ENCODE measurements around the gene SNX25. TPM values are rescaled to one million over a fixed set of nuclear protein-coding genes. Genes with fewer than 3 reads are reported as not detected.
"Not testable (repeated sequence)": the region's sequence is repeated elsewhere in the genome, so short reads cannot be mapped to it uniquely, and the experiment has no call there.

SNX25 gene
- total RNA-seq, 1 donor from 2014 or later, result 17.3 TPM

GRCh38 chr4:185298728-185299430 is 89.5 kb downstream of the SNX25 start:
- no peak for DNase-seq (ENCODE audit: extremely low read depth, low read depth, low spot score)

- no peak for DNase-seq (ENCODE audit: extremely low read depth, low read depth, low spot score)
These were observed 95.1 kb downstream of the SNX25 start for GRCh38 chr4:185304541-185304940.

- no peak for DNase-seq (ENCODE audit: extremely low read depth, low read depth, low spot score)
These were observed 95.7 kb downstream of the SNX25 start for GRCh38 chr4:185304944-185305690.

- DNase-seq (ENCODE audit: extremely low read depth, low read depth, low spot score), result no peak
These were observed 96.6 kb downstream of the SNX25 start for GRCh38 chr4:185305979-185306442.

- no peak for DNase-seq (ENCODE audit: extremely low read depth, low read depth, low spot score)
These were observed 97.9 kb downstream of the SNX25 start for GRCh38 chr4:185307136-185307950.

- DNase-seq (ENCODE audit: extremely low read depth, low read depth, low spot score), result no peak
These were observed 100.4 kb downstream of the SNX25 start for GRCh38 chr4:185309770-185310169.

GRCh38 chr4:185311113-185311888 is 101.9 kb downstream of the SNX25 start:
- DNase-seq (ENCODE audit: extremely low read depth, low read depth, low spot score), result no peak

- no peak for DNase-seq (ENCODE audit: extremely low read depth, low read depth, low spot score)
These were observed 103.3 kb downstream of the SNX25 start for GRCh38 chr4:185312699-185313098.

GRCh38 chr4:185317462-185317861 is 108.1 kb downstream of the SNX25 start:
- DNase-seq (ENCODE audit: extremely low read depth, low read depth, low spot score), result not testable (repeated sequence)

- DNase-seq (ENCODE audit: extremely low read depth, low read depth, low spot score), result no peak
These were observed 108.5 kb downstream of the SNX25 start for GRCh38 chr4:185317880-185318279.

GRCh38 chr4:185318679-185319078 is 109.3 kb downstream of the SNX25 start:
- no peak for DNase-seq (ENCODE audit: extremely low read depth, low read depth, low spot score)

GRCh38 chr4:185322803-185323202 is 113.4 kb downstream of the SNX25 start:
- DNase-seq (ENCODE audit: extremely low read depth, low read depth, low spot score), result no peak

- no peak for DNase-seq (ENCODE audit: extremely low read depth, low read depth, low spot score)
These were observed 114.2 kb downstream of the SNX25 start for GRCh38 chr4:185323606-185324005.

GRCh38 chr4:185324361-185324760 is 115.0 kb downstream of the SNX25 start:
- not testable (repeated sequence) for DNase-seq (ENCODE audit: extremely low read depth, low read depth, low spot score)

GRCh38 chr4:185325721-185326120 is 116.3 kb downstream of the SNX25 start:
- not testable (repeated sequence) for DNase-seq (ENCODE audit: extremely low read depth, low read depth, low spot score)

GRCh38 chr4:185328586-185328985 is 119.2 kb downstream of the SNX25 start:
- no peak for DNase-seq (ENCODE audit: extremely low read depth, low read depth, low spot score)

GRCh38 chr4:185329879-185330510 is 120.6 kb downstream of the SNX25 start:
- DNase-seq (ENCODE audit: extremely low read depth, low read depth, low spot score), result not testable (repeated sequence)

- DNase-seq (ENCODE audit: extremely low read depth, low read depth, low spot score), result no peak
These were observed 123.4 kb downstream of the SNX25 start for GRCh38 chr4:185332575-185333464.

- no peak for DNase-seq (ENCODE audit: extremely low read depth, low read depth, low spot score)
These were observed 124.9 kb downstream of the SNX25 start for GRCh38 chr4:185334326-185334725.
